ENCODE measurements around the gene CRYBA2.

DNA sequence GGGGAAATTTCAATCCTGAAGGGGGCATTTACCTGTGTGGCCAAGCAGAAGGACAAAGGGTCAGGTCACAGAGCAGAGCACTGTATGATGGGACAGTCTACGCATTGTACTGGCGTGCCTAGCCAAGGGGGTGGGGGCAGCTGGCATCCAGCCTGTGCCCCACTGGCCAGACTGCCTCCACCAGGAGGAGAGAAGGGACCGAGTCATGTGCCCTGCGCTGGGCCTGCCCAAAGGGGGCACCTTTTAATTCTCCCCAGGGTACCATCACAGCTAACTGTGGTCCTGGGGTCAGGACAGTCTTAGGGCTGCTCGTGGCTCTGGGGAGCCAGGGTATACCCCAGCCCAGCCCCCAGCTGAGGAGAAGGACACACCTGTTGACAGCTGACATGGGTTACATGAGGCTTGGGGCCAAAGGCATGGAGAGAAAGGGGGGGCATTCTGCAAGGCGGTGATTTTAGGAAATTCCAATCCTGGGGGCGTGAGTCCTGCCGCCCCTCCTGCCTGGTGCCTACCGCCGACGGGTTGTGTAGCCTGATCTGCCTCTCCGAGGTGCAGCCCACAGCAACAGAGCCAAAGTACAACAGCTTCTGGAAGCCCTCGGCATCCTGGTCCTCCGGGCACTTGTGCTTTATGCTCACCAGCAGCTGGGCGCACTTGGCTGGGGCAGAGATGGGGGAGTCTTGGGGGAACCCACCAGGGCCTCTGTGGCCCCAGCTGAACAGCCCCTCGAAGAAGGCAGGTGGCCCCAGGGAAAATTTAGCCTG lies 37.1 kb upstream of the CRYBA2 start:
- TF ChIP-seq, protein P1, sequence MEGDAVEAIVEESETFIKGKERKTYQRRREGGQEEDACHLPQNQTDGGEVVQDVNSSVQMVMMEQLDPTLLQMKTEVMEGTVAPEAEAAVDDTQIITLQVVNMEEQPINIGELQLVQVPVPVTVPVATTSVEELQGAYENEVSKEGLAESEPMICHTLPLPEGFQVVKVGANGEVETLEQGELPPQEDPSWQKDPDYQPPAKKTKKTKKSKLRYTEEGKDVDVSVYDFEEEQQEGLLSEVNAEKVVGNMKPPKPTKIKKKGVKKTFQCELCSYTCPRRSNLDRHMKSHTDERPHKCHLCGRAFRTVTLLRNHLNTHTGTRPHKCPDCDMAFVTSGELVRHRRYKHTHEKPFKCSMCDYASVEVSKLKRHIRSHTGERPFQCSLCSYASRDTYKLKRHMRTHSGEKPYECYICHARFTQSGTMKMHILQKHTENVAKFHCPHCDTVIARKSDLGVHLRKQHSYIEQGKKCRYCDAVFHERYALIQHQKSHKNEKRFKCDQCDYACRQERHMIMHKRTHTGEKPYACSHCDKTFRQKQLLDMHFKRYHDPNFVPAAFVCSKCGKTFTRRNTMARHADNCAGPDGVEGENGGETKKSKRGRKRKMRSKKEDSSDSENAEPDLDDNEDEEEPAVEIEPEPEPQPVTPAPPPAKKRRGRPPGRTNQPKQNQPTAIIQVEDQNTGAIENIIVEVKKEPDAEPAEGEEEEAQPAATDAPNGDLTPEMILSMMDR (conservative IDR thresholded peaks at IDR 0.05; ENCODE audit: low read length), result no peak
- TF ChIP-seq EZH2phosphoT487 (IDR thresholded peaks at IDR 0.05; ENCODE audit: borderline replicate concordance, low read depth, low read length), result no peak
